ENCODE data around the gene MTCL1. TPM values are rescaled to one million over a fixed set of nuclear protein-coding genes. Genes with fewer than 3 reads are reported as not detected.

MTCL1 gene
- total RNA-seq, 4 donors from 2014 or later, result 12.3 to 35.9 (median 26.1) TPM

- Histone ChIP-seq H3K9me3 (no peaks in the 10 kb centered on the region), H3K36me3 (no peaks in the 10 kb centered on the region), H3K27me3 (no peaks in the 10 kb centered on the region), H3K4me3 (no peak overlapping the region), H3K4me1 (no peaks in the 10 kb centered on the region), H3K27ac (no peak overlapping the region)
- WGBS, 2 donors (ENCODE audit: low coverage in 1 of 2), result 50% methylated on average over 1 of the region's 1 CpG; no CpG with 5 or more reads in 1 of the 2 donors
- no peak for DNase-seq
- in situ Hi-C loops (cut with MboI; ENCODE audit: low pct_ligation_motif_present in 1 of 4, low pct_unique_long_range_greater_than_20kb in 1 of 4, low sequenced_read_pairs in 3 of 4), result no loop called here
- intact Hi-C loops (cut with DNase I; ENCODE audit: low total_unique reads), result no loop called here
- TF ChIP-seq POLR2AphosphoS5 (IDR thresholded peaks at IDR 0.05) (no peak), EP300 (IDR thresholded peaks at IDR 0.05; ENCODE audit: low read depth) (no peak), POLR2A (IDR thresholded peaks at IDR 0.05) (no peak), CTCF (IDR thresholded peaks at IDR 0.05) (no peak)
These were observed 166.1 kb downstream of the MTCL1 start for GRCh38 chr18:8871489-8871888.

GRCh38 chr18:8874872-8875271, 169.5 kb downstream of the MTCL1 start:
- TF ChIP-seq POLR2AphosphoS5 (IDR thresholded peaks at IDR 0.05) (no peak), POLR2A (IDR thresholded peaks at IDR 0.05) (no peak), CTCF (IDR thresholded peaks at IDR 0.05) (no peak), EP300 (IDR thresholded peaks at IDR 0.05; ENCODE audit: low read depth) (no peak)
- Histone ChIP-seq H3K36me3 (no peaks in the 10 kb centered on the region), H3K27ac (no peak overlapping the region), H3K9me3 (no peaks in the 10 kb centered on the region), H3K4me3 (no peak overlapping the region), H3K4me1 (no peaks in the 10 kb centered on the region), H3K27me3 (no peaks in the 10 kb centered on the region)
- DNase-seq, result no peak
- 71 to 90% methylated on average over 2 to 7 of the region's 7 CpGs for WGBS, 2 donors (ENCODE audit: low coverage in 1 of 2)
- intact Hi-C loops (cut with DNase I; ENCODE audit: low total_unique reads), result no loop called here
- in situ Hi-C loops (cut with MboI; ENCODE audit: low pct_ligation_motif_present in 1 of 4, low pct_unique_long_range_greater_than_20kb in 1 of 4, low sequenced_read_pairs in 3 of 4), result no loop called here

- intact Hi-C loops (cut with DNase I; ENCODE audit: low total_unique reads) (no loop called here), in situ Hi-C loops (cut with MboI; ENCODE audit: low pct_ligation_motif_present in 1 of 4, low pct_unique_long_range_greater_than_20kb in 1 of 4, low sequenced_read_pairs in 3 of 4) (no loop called here)
- Histone ChIP-seq H3K4me3 (no peak overlapping the region), H3K9me3 (peaks cover under 1 to 1% of the 10 kb centered on the region in 2 donors), H3K27ac (no peak overlapping the region), H3K4me1 (no peaks in the 10 kb centered on the region), H3K27me3 (no peaks in the 10 kb centered on the region), H3K36me3 (no peaks in the 10 kb centered on the region)
- no peak for DNase-seq
- TF ChIP-seq CTCF (IDR thresholded peaks at IDR 0.05) (no peak), POLR2A (IDR thresholded peaks at IDR 0.05) (no peak), EP300 (IDR thresholded peaks at IDR 0.05; ENCODE audit: low read depth) (no peak), POLR2AphosphoS5 (IDR thresholded peaks at IDR 0.05) (no peak)
- WGBS, 2 donors (ENCODE audit: low coverage in 1 of 2), result 75 to 78% methylated on average over 4 to 5 of the region's 5 CpGs
These were observed 171.5 kb downstream of the MTCL1 start for GRCh38 chr18:8876887-8877286.

- Histone ChIP-seq H3K4me3 (no peak overlapping the region), H3K36me3 (no peaks in the 10 kb centered on the region), H3K27ac (no peak overlapping the region), H3K9me3 (peaks cover 14 to 18% of the 10 kb centered on the region in 2 donors), H3K4me1 (no peaks in the 10 kb centered on the region), H3K27me3 (no peaks in the 10 kb centered on the region)
- no peak for DNase-seq
- 100% methylated on average over 1 of the region's 1 CpG for WGBS, 2 donors (ENCODE audit: low coverage in 1 of 2)
- intact Hi-C loops (cut with DNase I; ENCODE audit: low total_unique reads) (no loop called here), in situ Hi-C loops (cut with MboI; ENCODE audit: low pct_ligation_motif_present in 1 of 4, low pct_unique_long_range_greater_than_20kb in 1 of 4, low sequenced_read_pairs in 3 of 4) (no loop called here)
- TF ChIP-seq CTCF (IDR thresholded peaks at IDR 0.05) (no peak), POLR2AphosphoS5 (IDR thresholded peaks at IDR 0.05) (no peak), EP300 (IDR thresholded peaks at IDR 0.05; ENCODE audit: low read depth) (no peak), POLR2A (IDR thresholded peaks at IDR 0.05) (no peak)
These were observed 175.7 kb downstream of the MTCL1 start for GRCh38 chr18:8881103-8881502.

Small RNAs within 50 kb of the gene (small RNA-seq; reads per million reads assigned to genes)
- 0 reads per million in 4 donors for gene RF00019

Other genes starting within 250 kb of the MTCL1 start
- 10 to 100 TPM in 3 of 4 donors, 1 to 10 TPM in 1; 6.7 to 40.3 (median 23.7) TPM for gene RAB12, start 96.1 kb upstream of the MTCL1 start, total RNA-seq